Measurements from ENCODE around the gene DUOX2. TPM values are rescaled to one million over a fixed set of nuclear protein-coding genes. Genes with fewer than 3 reads are reported as not detected.

DUOX2 gene
- total RNA-seq, 2 donors from 2014 or later, result 0.08 to 0.11 TPM

DNA sequence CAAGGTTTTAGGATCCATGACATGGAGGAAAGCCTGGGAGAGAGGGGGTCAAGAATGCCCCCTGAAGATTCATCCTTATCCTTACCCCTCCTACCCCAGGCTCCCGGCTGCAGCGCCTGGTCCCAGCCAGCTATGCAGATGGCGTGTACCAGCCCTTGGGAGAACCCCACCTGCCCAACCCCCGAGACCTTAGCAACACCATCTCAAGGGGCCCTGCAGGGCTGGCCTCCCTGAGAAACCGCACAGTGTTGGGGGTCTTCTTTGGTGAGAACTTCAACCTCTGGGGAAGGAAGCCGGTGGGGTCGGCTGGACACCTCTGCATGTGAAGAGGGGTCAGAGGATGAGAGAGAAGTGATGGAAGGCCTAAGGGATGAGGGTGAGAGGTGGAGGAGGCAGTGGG, 20.1 kb upstream of the DUOX2 start:
- no peak overlapping the region for H3K27ac ChIP-seq
- H3K4me1 ChIP-seq, result peaks cover 0 to 18% of the 10 kb centered on the region in 2 donors
- no peaks in the 10 kb centered on the region for H3K9me3 ChIP-seq
- no peak for DNase-seq (ENCODE audit: low spot score)
- no peak overlapping the region for H3K4me3 ChIP-seq
- TF ChIP-seq, protein P1, sequence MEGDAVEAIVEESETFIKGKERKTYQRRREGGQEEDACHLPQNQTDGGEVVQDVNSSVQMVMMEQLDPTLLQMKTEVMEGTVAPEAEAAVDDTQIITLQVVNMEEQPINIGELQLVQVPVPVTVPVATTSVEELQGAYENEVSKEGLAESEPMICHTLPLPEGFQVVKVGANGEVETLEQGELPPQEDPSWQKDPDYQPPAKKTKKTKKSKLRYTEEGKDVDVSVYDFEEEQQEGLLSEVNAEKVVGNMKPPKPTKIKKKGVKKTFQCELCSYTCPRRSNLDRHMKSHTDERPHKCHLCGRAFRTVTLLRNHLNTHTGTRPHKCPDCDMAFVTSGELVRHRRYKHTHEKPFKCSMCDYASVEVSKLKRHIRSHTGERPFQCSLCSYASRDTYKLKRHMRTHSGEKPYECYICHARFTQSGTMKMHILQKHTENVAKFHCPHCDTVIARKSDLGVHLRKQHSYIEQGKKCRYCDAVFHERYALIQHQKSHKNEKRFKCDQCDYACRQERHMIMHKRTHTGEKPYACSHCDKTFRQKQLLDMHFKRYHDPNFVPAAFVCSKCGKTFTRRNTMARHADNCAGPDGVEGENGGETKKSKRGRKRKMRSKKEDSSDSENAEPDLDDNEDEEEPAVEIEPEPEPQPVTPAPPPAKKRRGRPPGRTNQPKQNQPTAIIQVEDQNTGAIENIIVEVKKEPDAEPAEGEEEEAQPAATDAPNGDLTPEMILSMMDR (IDR thresholded peaks at IDR 0.05), result no peak
- H3K36me3 ChIP-seq, result no peaks in the 10 kb centered on the region
- H3K27me3 ChIP-seq, result peaks cover 0 to 11% of the 10 kb centered on the region in 2 donors

DNA sequence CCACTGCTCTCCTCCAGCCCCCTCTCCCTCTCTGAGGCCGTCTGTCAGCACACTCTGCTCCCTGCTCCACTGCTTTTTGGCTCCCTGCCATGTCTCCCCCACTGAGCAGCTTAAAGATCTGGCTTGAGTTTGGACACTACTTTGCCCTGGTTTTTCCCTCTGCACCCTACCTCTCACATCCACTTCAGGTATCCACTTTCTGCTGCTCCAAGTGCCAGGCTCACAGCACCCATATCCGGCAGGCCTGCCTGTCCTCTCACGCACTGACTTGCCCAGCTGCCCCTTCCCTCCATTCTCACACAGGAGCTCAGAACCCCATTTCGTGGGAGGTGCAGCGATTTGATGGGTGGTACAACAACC, 19.6 kb upstream of the DUOX2 start:
- Histone ChIP-seq H3K36me3 (no peaks in the 10 kb centered on the region), H3K4me1 (peaks cover 0 to 22% of the 10 kb centered on the region in 2 donors), H3K27me3 (peaks cover 0 to 11% of the 10 kb centered on the region in 2 donors), H3K4me3 (no peak overlapping the region), H3K9me3 (no peaks in the 10 kb centered on the region), H3K27ac (no peak overlapping the region)
- TF ChIP-seq, protein P1 (IDR thresholded peaks at IDR 0.05), result no peak
- no peak for DNase-seq (ENCODE audit: low spot score)

DNA sequence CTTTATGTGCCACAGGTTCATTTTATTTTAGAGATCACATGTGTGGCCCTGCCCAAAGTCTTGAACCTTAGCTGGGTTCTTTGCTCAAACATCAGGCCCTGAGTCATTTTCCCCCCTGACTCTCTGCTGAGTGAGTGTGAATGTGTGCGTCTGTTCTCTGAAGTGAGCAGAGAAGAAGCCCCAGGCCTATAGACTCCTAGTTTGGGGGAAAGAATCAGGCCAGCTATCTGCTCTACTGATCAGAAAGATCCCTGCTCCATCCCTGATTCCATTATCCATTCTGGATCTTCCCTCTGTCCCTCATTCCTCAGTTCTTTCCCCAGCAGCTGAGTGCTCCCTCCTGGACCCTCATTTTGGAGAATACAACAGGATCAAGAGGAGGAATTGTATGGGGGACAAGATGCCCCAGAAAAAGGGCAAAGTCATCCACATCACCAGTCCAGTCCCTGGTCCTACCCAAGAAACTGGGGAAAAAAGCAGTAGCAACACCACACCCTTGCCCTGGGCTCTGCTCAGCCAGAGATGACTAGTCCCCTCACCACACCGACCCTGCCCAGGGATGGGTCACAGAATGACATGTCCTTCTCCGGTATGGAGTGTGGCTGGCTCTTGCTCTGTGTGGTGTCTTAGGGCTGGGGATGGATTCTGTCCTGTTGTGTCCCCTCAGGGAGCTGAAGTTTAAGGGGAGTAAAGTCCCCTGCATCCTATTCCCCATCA, 19.0 kb upstream of the DUOX2 start:
- no peak for DNase-seq (ENCODE audit: low spot score)
- TF ChIP-seq, protein P1 (IDR thresholded peaks at IDR 0.05), result no peak
- peaks cover 0 to 11% of the 10 kb centered on the region in 2 donors for H3K27me3 ChIP-seq
- no peaks in the 10 kb centered on the region for H3K9me3 ChIP-seq
- no peaks in the 10 kb centered on the region for H3K36me3 ChIP-seq
- no peak overlapping the region for H3K27ac ChIP-seq
- H3K4me3 ChIP-seq, result no peak overlapping the region
- peaks cover 0 to 22% of the 10 kb centered on the region in 2 donors for H3K4me1 ChIP-seq

DNA sequence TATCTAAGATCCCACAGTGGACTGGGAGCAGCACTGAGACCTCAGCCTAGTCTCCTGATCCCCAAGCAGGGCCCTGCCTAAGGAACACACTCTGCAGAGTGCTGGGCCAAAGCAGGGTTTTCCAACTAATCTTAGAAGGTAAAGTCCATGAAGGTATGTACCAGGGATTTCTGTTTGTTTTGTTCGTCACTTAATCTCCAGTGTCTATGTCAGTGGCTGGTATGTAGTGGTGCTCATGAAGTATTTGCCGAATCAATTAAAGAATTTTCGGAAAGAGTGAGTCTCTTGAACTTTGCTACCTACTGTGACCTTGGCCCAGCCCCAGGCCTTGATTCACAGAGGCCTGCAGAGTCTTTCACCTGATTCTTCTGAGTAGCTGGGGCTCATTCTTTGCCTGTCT, 17.5 kb upstream of the DUOX2 start:
- TF ChIP-seq, protein P1 (IDR thresholded peaks at IDR 0.05), result no peak
- no peak for DNase-seq (ENCODE audit: low spot score)
- Histone ChIP-seq H3K27ac (no peak overlapping the region), H3K4me1 (peaks cover 0 to 22% of the 10 kb centered on the region in 2 donors), H3K27me3 (peaks cover 0 to 11% of the 10 kb centered on the region in 2 donors), H3K36me3 (no peaks in the 10 kb centered on the region), H3K4me3 (no peak overlapping the region), H3K9me3 (no peaks in the 10 kb centered on the region)

DNA sequence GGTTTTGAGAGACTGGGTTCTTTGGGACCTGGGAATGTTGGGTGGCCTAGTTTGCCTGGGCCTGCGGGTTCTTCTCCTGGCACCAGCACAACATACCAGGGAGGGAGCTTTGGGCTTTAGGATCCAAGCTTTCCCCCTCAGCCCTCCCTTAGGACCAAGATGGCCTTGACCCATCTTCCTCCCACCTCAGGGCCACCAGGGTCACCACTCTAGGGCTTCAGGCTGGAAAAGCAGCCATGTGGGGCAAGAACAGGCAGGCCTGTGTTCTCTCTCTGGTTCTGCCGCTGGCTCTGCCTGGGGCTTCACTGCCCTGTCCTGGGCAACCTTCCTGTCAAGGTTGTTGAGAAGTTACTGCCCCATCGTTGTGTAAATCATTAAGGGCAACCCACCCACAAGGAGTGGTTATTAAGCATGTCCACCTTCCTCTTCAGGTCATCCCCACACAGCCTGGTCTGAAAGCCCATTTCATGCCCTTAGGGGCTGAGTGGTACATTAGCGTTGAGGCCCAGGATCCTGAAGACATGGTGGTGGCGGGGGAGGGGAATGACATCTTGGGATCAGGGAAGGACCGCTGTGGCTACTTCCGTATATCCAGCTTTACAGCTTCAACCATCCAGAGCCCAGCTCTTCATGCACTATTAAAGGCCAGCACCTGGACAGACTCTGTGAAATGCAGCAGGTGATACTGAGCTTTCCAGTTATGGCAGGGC, 16.5 kb upstream of the DUOX2 start:
- H3K27ac ChIP-seq, result no peak overlapping the region
- TF ChIP-seq, protein P1 (IDR thresholded peaks at IDR 0.05), result no peak
- no peak for DNase-seq (ENCODE audit: low spot score)
- H3K27me3 ChIP-seq, result peaks cover 0 to 11% of the 10 kb centered on the region in 2 donors
- H3K4me1 ChIP-seq, result peaks cover 0 to 21% of the 10 kb centered on the region in 2 donors
- H3K9me3 ChIP-seq, result no peaks in the 10 kb centered on the region
- no peaks in the 10 kb centered on the region for H3K36me3 ChIP-seq
- H3K4me3 ChIP-seq, result peak overlapping the region; percentile 20 to 48
